ENCODE measurements around the gene GYG1. TPM values are rescaled to one million over a fixed set of nuclear protein-coding genes. Genes with fewer than 3 reads are reported as not detected.

Gene GYG1
- total and polyA plus RNA-seq, 2 donors (not counting 1 experiment from before 2014, with no cell fraction given), result 10.8 to 20.4 TPM

DNA sequence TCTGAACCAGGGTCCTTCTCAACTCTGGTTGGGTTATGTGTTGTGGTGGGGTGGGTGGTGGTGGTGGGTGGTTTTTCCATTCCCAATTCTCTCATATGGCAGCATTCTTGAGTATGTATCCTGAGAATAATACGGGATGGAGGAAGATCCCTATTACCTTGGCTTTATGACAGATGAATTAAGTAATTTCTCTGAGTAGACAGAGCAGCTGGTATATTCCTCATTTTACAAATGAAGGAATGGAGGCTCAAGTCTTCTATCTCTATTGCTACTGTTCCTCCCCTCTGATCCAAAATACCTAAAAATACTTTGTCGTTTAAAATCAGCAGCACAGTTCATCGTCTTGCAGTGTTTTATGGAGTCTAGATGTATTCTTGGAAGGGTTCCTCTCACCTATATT lies 10.4 kb downstream of the GYG1 start:
- Mint-ChIP-seq H3K27ac (no peak overlapping the region), H3K4me3 (no peak overlapping the region), H3K9me3 (ENCODE audit: insufficient read depth) (no peaks in the 10 kb centered on the region), H3K27me3 (no peaks in the 10 kb centered on the region), H3K4me1 (peaks cover 10% of the 10 kb centered on the region)
- no peak overlapping the region for H3K9ac ChIP-seq (ENCODE audit: low read length)
- WGBS (ENCODE audit: insufficient coverage), result no CpG with 5 or more reads among the region's 3 CpGs
- H3K4me3 ChIP-seq (ENCODE audit: control extremely low read depth in 1 of 5, extremely low read depth in 1 of 5, insufficient read depth in 1 of 5, low read depth in 2 of 5, low read length in 4 of 5), result no peak overlapping the region
- H3K4me2 ChIP-seq (replicated peaks; ENCODE audit: low read depth, low read length, poor library complexity, severe bottlenecking), result no peak overlapping the region
- intact Hi-C loops (cut with micrococcal nuclease), result no loop called here
- no peak overlapping the region for H3K27ac ChIP-seq (ENCODE audit: low read length in 2 of 2)
- ChIA-PET POLR2A (no interaction called here), CTCF (no interaction called here)
- no peaks in the 10 kb centered on the region for H3K27me3 ChIP-seq (replicated peaks in 1 of 4; ENCODE audit: control extremely low read depth in 1 of 4, control insufficient read depth in 3 of 4, insufficient read depth in 4 of 4, low read length in 3 of 4)
- peaks cover 1 to 6% of the 10 kb centered on the region in 2 experiments for H3K36me3 ChIP-seq (replicated peaks in 1 of 2; ENCODE audit: control extremely low read depth in 1 of 2, control insufficient read depth in 1 of 2, extremely low read depth in 1 of 2, insufficient read depth in 2 of 2, low read length in 1 of 2)
- TF ChIP-seq, protein P1, sequence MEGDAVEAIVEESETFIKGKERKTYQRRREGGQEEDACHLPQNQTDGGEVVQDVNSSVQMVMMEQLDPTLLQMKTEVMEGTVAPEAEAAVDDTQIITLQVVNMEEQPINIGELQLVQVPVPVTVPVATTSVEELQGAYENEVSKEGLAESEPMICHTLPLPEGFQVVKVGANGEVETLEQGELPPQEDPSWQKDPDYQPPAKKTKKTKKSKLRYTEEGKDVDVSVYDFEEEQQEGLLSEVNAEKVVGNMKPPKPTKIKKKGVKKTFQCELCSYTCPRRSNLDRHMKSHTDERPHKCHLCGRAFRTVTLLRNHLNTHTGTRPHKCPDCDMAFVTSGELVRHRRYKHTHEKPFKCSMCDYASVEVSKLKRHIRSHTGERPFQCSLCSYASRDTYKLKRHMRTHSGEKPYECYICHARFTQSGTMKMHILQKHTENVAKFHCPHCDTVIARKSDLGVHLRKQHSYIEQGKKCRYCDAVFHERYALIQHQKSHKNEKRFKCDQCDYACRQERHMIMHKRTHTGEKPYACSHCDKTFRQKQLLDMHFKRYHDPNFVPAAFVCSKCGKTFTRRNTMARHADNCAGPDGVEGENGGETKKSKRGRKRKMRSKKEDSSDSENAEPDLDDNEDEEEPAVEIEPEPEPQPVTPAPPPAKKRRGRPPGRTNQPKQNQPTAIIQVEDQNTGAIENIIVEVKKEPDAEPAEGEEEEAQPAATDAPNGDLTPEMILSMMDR (IDR thresholded peaks at IDR 0.05), result no peak
- TF ChIP-seq EZH2 (IDR thresholded peaks at IDR 0.05; ENCODE audit: borderline replicate concordance, insufficient read depth, low read depth, low read length, poor library complexity, severe bottlenecking), result no peak
- ATAC-seq (ENCODE audit: low read depth), result no peak
- DNase-seq, result no peak
- H4K20me1 ChIP-seq (ENCODE audit: control insufficient read depth, insufficient read depth, low read length, poor library complexity, severe bottlenecking), result no peaks in the 10 kb centered on the region
- no peak overlapping the region for H2AFZ ChIP-seq (ENCODE audit: insufficient read depth, low read depth, low read length, poor library complexity, severe bottlenecking)
- H3K4me1 ChIP-seq (ENCODE audit: control insufficient read depth in 2 of 2, insufficient read depth in 2 of 2, low read length in 2 of 2), result peaks cover 6 to 7% of the 10 kb centered on the region in 2 donors
- no peaks in the 10 kb centered on the region for H3K9me3 ChIP-seq (ENCODE audit: control extremely low read depth in 1 of 3, control insufficient read depth in 2 of 3, insufficient read depth in 1 of 3, low read length in 2 of 3)
- H3K79me2 ChIP-seq (ENCODE audit: control insufficient read depth, insufficient read depth, low read length), result no peaks in the 10 kb centered on the region

DNA sequence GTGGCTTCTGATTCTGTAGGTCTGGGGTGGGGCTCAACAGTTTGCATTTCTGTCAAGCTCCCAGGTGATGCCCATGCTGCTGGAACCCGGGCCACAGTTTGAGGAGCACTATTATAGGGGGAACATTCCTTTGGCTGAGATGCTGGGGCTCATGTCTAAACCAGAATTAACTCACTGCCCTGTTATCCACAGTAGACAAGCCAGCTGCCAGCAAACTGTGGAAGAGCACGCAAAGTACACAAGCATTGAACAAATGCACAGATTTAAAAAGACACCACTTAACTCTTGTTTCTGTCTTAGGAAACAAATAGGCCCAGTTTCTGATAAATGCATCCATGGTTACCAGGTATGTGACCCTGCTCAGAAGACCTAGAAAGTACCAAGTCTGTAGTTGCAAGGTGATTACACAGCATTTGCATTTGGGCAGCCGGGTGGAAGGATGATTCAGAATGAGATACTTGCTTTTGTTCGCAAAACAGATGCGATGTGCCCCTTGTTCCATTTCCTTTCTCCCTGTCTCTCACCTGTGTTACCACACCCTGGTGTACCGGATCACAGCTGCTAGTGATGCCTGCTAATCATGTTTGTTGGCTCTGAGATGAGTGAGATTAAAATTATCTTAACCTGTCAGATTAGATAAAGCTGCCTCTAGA lies 12.4 kb downstream of the GYG1 start:
- H3K4me1 Mint-ChIP-seq, result peaks cover 10% of the 10 kb centered on the region
- Histone ChIP-seq H3K36me3 (replicated peaks in 1 of 2; ENCODE audit: control extremely low read depth in 1 of 2, control insufficient read depth in 1 of 2, extremely low read depth in 1 of 2, insufficient read depth in 2 of 2, low read length in 1 of 2) (peaks cover 5 to 13% of the 10 kb centered on the region in 2 experiments), H2AFZ (ENCODE audit: insufficient read depth, low read depth, low read length, poor library complexity, severe bottlenecking) (no peak overlapping the region), H3K9me3 (ENCODE audit: control extremely low read depth in 1 of 3, control insufficient read depth in 2 of 3, insufficient read depth in 1 of 3, low read length in 2 of 3) (no peaks in the 10 kb centered on the region), H3K9ac (ENCODE audit: low read length) (no peak overlapping the region), H3K27ac (ENCODE audit: low read length in 2 of 2) (no peak overlapping the region), H3K4me1 (ENCODE audit: control insufficient read depth in 2 of 2, insufficient read depth in 2 of 2, low read length in 2 of 2) (peaks cover 6 to 7% of the 10 kb centered on the region in 2 donors), H3K27me3 (replicated peaks in 1 of 4; ENCODE audit: control extremely low read depth in 1 of 4, control insufficient read depth in 3 of 4, insufficient read depth in 4 of 4, low read length in 3 of 4) (no peaks in the 10 kb centered on the region), H3K4me2 (replicated peaks; ENCODE audit: low read depth, low read length, poor library complexity, severe bottlenecking) (no peak overlapping the region), H4K20me1 (ENCODE audit: control insufficient read depth, insufficient read depth, low read length, poor library complexity, severe bottlenecking) (no peaks in the 10 kb centered on the region), H3K4me3 (ENCODE audit: control extremely low read depth in 1 of 5, extremely low read depth in 1 of 5, insufficient read depth in 1 of 5, low read depth in 2 of 5, low read length in 4 of 5) (no peak overlapping the region), H3K79me2 (ENCODE audit: control insufficient read depth, insufficient read depth, low read length) (no peaks in the 10 kb centered on the region)
- DNase-seq, result no peak
- peak overlapping the region; percentile 16 for H3K4me3 Mint-ChIP-seq
- intact Hi-C loops (cut with micrococcal nuclease), result no loop called here
- peak; percentile 36 for ATAC-seq (ENCODE audit: low read depth)
- WGBS (ENCODE audit: insufficient coverage), result 80% methylated on average over 3 of the region's 6 CpGs
- H3K27ac Mint-ChIP-seq, result no peak overlapping the region
- ChIA-PET CTCF (no interaction called here), POLR2A (no interaction called here)
- no peaks in the 10 kb centered on the region for H3K9me3 Mint-ChIP-seq (ENCODE audit: insufficient read depth)
- H3K27me3 Mint-ChIP-seq, result no peaks in the 10 kb centered on the region
- TF ChIP-seq, protein P1 (IDR thresholded peaks at IDR 0.05), result no peak
- TF ChIP-seq EZH2 (IDR thresholded peaks at IDR 0.05; ENCODE audit: borderline replicate concordance, insufficient read depth, low read depth, low read length, poor library complexity, severe bottlenecking), result no peak
